ENCODE results near the gene RNF11.

Gene RNF11

DNA sequence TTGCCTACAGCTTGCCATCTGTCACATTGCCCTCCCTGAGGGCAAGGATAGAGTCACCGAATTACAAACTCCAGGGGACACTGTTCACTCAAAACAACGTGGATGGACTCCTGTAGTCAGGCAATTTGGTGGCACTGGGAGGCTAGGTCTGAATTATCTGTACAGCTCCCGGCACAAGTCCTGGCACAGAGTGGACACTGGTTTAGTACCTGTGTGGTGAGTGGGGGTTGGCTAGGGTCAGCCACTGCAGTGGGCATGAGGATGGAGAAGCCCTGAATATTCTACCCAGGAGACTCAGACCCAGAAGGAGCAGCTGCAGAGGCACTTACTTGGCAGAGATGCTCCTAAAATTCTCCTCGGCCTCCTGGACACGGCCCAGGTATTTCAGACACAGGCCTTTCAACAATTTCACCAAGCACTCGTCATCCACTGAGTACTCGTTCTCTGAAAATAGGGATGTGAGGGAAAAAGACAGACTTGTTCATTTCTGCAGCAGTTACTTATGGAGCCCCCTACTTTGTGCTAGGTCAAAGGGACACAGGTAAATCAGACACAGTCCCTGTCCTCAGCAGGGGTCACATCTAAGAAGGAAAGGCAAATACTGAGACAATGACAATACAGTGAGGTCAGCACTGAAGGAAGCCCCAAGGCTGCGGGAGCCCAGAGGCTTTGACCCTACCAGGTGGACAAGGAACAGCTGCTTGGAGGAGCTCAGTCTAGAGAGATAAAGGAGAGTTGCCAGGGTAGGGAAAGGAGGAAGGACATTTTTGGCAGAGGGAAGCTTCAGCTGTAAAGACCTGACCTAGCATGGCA is 53.8 kb downstream of the RNF11 start:
- H3K4me3 ChIP-seq (ENCODE audit: low read depth, low read length), result no peak overlapping the region
- TF ChIP-seq, protein P1, sequence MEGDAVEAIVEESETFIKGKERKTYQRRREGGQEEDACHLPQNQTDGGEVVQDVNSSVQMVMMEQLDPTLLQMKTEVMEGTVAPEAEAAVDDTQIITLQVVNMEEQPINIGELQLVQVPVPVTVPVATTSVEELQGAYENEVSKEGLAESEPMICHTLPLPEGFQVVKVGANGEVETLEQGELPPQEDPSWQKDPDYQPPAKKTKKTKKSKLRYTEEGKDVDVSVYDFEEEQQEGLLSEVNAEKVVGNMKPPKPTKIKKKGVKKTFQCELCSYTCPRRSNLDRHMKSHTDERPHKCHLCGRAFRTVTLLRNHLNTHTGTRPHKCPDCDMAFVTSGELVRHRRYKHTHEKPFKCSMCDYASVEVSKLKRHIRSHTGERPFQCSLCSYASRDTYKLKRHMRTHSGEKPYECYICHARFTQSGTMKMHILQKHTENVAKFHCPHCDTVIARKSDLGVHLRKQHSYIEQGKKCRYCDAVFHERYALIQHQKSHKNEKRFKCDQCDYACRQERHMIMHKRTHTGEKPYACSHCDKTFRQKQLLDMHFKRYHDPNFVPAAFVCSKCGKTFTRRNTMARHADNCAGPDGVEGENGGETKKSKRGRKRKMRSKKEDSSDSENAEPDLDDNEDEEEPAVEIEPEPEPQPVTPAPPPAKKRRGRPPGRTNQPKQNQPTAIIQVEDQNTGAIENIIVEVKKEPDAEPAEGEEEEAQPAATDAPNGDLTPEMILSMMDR (IDR thresholded peaks at IDR 0.05; ENCODE audit: low read depth, low read length), result no peak
- no peaks in the 10 kb centered on the region for H3K27me3 ChIP-seq (ENCODE audit: insufficient read depth, low read depth, severe bottlenecking)
- H3K36me3 ChIP-seq, result peaks cover 21% of the 10 kb centered on the region
- no peak for DNase-seq
- no peak overlapping the region for H3K27ac ChIP-seq
- H3K9me3 ChIP-seq (ENCODE audit: severe bottlenecking), result no peaks in the 10 kb centered on the region

DNA sequence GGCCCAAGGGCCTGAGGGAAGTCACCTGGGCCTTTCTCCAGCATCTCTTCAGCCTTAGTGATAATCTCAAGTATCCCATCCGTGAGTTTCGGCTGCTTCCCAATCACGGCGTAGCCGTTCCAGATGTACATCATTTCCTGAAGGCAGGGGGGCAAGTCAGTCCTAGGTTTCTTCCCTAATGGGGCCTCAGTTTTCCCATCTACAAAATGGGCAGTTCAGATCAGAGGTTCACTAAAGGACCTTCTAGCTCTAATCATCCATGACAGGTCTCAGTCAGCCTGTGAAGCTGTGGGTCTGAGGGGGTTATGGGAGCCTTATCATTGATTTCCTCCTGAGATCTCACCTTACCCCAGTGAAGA is 54.4 kb downstream of the RNF11 start:
- no peak overlapping the region for H3K4me3 ChIP-seq (ENCODE audit: low read depth, low read length)
- no peaks in the 10 kb centered on the region for H3K9me3 ChIP-seq (ENCODE audit: severe bottlenecking)
- TF ChIP-seq, protein P1 (IDR thresholded peaks at IDR 0.05; ENCODE audit: low read depth, low read length), result no peak

DNA sequence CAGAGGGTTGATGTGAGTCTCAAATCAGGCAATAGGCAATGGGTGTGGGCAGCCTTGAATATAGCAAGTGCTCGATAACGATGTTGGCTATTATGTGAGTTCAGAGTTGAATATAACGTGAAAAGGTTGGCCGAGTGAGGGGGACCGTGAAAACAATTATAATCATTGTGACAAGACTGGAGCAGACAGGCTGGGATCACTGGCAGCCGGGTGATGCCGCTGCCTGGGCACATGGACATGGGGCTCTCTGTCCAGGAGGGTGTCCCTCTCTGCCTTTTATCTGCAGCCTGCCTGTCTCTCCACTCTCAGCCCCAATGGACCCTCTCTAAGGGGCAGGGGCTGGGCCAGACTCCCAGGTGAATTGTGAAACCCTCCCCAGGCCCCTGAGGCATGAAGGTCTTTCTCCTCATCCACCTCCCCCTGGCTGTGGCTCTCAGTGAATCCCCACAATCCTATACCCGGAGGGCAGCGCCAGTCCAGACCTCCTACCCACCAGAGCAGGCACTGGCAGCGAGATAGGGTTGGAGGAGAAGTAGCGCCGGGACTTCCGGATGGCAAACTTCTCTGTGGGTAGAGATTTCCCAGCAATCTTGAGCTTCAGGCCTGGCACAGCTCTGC is 57.9 kb downstream of the RNF11 start:
- Histone ChIP-seq H3K27me3 (ENCODE audit: insufficient read depth, low read depth, severe bottlenecking) (no peaks in the 10 kb centered on the region), H3K4me3 (ENCODE audit: low read depth, low read length) (no peak overlapping the region), H3K36me3 (peaks cover 4% of the 10 kb centered on the region; the same call in 1 of the 2 replicates), H3K9me3 (ENCODE audit: severe bottlenecking) (peaks cover 4% of the 10 kb centered on the region), H3K27ac (no peak overlapping the region)
- TF ChIP-seq, protein P1 (IDR thresholded peaks at IDR 0.05; ENCODE audit: low read depth, low read length), result no peak
- DNase-seq, result no peak

More for the DNA sequence above, 54.4 kb downstream of the RNF11 start:
- Histone ChIP-seq H3K27me3 (ENCODE audit: insufficient read depth, low read depth, severe bottlenecking) (no peaks in the 10 kb centered on the region), H3K36me3 (peaks cover 21% of the 10 kb centered on the region), H3K27ac (no peak overlapping the region)
- no peak for DNase-seq

DNA sequence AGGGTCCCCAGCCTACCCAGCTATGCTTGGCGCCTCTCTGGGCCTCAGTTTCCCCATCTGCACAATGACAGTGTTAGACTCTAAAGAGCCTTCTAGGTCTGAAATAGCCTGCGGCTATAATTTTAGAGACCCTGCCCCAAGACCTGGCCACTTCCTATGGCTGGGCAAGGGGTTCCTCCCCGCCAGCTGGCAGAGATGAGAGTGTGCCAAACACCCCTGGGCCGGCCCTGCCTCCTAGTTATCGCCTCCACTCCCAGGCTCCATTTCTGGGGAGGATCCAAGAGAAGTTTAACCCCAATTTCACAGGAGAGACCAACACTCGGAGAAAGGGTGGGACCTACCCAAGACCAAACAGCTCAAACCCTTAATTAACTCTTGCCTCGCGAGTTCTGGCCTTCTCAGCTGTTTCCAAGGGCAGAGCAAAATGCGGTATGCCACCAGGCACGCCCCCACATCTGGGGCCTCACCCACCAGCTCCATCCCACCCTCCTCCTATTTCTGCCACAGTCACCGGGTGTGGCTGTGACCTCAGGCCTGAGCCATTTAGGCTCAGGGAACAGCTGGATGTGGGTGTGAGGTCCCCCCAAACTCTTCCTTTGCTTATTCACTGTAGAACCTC is 58.6 kb downstream of the RNF11 start:
- peaks cover 10% of the 10 kb centered on the region for H3K9me3 ChIP-seq (ENCODE audit: severe bottlenecking)
- no peak for DNase-seq
- H3K27ac ChIP-seq, result no peak overlapping the region
- TF ChIP-seq, protein P1 (IDR thresholded peaks at IDR 0.05; ENCODE audit: low read depth, low read length), result no peak
- peaks cover 7% of the 10 kb centered on the region for H3K36me3 ChIP-seq
- H3K4me3 ChIP-seq (ENCODE audit: low read depth, low read length), result no peak overlapping the region
- no peaks in the 10 kb centered on the region for H3K27me3 ChIP-seq (ENCODE audit: insufficient read depth, low read depth, severe bottlenecking)

DNA sequence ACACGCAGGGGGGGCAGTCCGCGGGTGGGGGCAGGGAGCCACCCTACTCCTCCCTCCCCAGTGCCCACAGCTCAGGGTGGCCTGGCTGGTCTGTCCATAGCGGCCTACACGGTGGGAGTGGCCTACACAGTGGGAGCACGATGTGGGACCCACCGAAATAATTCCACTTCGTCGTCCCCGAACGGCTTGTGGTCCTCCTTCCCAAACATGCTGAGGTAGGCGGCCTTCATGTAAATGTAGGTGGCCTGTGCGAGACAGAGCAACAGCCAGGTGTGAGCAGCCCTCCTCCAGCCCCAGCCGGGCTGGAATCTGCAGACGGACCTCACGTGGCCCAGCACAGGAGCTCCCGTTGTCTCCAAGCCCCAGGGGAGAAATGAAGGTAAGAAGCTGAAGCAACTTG is 59.9 kb downstream of the RNF11 start:
- Histone ChIP-seq H3K36me3 (peaks cover 7% of the 10 kb centered on the region), H3K4me3 (ENCODE audit: low read depth, low read length) (no peak overlapping the region), H3K27me3 (ENCODE audit: insufficient read depth, low read depth, severe bottlenecking) (no peaks in the 10 kb centered on the region), H3K9me3 (ENCODE audit: severe bottlenecking) (peaks cover 10% of the 10 kb centered on the region), H3K27ac (no peak overlapping the region)
- TF ChIP-seq, protein P1 (IDR thresholded peaks at IDR 0.05; ENCODE audit: low read depth, low read length), result no peak
- DNase-seq, result no peak

Data from WERI-Rb-1 (cell line).